Thoracic aorta (tissue), 2 donors: Measurements from ENCODE around the gene TTC13. TPM values are rescaled to one million over a fixed set of nuclear protein-coding genes. Genes with fewer than 3 reads are reported as not detected.
"Not testable (repeated sequence)": the region's sequence is repeated elsewhere in the genome, so short reads cannot be mapped to it uniquely, and the experiment has no call there.

ENCODE experiments used
- ATAC-seq: fragments of 150-250 bp; one replicate; pipeline ENCODE4 v1.8.0; 2017; ENCODE audit warnings: low read depth; ENCODE audit not compliant: insufficient number of reproducible peaks, low FRiP score
- DNase-seq: peaks from one replicate; pipeline ENCODE4 v3.0.0-alpha.2; 2020; ENCODE audit warnings: low spot score
- H3K27ac ChIP-seq, 2 donors: fragments of 200-600 bp; sonication (generic); 1 replicate in 1 of 2; 2 replicates in 1 of 2; pipeline ENCODE4 v1.5.1; 2016; ENCODE audit warnings: mild to moderate bottlenecking in 2 of 2, moderate library complexity in 2 of 2
- H3K27me3 ChIP-seq: fragments of 200-600 bp; sonication (generic); replicated peaks from 2 replicates; pipeline ENCODE4 v1.6.0; 2016; ENCODE audit warnings: mild to moderate bottlenecking; ENCODE audit not compliant: insufficient read depth
- H3K36me3 ChIP-seq: fragments of 200-600 bp; sonication (generic); one replicate; pipeline ENCODE4 v1.5.1; 2016
- H3K4me1 ChIP-seq, 2 donors: fragments of 200-600 bp; sonication (generic); 1 replicate in 1 of 2; 2 replicates in 1 of 2; pipeline versions ENCODE4 v1.5.1 to v1.6.0; 2016; ENCODE audit warnings: low read depth in 2 of 2, mild to moderate bottlenecking in 1 of 2; ENCODE audit not compliant: control insufficient read depth in 1 of 2
- H3K4me3 ChIP-seq: fragments of 200-600 bp; sonication (generic); 2 replicates; pipeline ENCODE4 v1.5.1; 2016; ENCODE audit warnings: mild to moderate bottlenecking
- H3K9me3 ChIP-seq: fragments of 200-600 bp; sonication (generic); 2 replicates; pipeline ENCODE4 v1.5.1; 2016
- total RNA-seq, 2 donors: library from RNA; depleted of rRNA; stranded (reverse); fragments of >200 nt; gene quantifications; one replicate each; pipeline versions ENCODE4 v1.1.0 to v1.2.3, GENCODE V29; 2016
- TF ChIP-seq, protein P1 (sequence below): fragments of 200-600 bp; sonication (generic); IDR thresholded peaks from one replicate; pipeline ENCODE4 v1.5.1; 2019; ENCODE audit warnings: antibody characterized with exemption

TTC13 gene
- total RNA-seq, 2 donors from 2014 or later, result 35.0 to 66.1 TPM

DNA sequence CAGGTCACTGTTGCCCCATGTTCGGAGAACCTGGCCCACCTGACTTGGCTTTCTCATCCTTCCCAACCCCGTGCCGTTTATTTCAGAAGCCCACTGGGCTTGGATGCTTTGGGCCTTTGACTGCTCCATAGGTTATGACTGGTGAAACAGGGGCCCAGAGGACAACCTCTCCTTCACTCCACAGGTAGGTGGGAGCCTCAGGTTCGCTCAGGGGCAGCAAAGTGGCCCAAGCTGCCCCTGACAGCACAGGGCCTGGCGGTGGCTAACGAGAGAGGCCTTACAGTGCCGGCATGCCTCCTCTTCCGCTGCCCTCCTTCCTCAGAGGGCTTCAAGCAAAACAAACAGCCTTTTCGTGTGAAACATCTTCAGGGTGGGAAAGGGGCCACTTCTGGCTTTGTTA is 44.5 kb upstream of the TTC13 start:
- Histone ChIP-seq H3K27me3 (no peaks in the 10 kb centered on the region), H3K36me3 (no peaks in the 10 kb centered on the region), H3K4me1 (no peaks in the 10 kb centered on the region), H3K27ac (no peak overlapping the region), H3K9me3 (no peaks in the 10 kb centered on the region), H3K4me3 (no peak overlapping the region)
- ATAC-seq, result no peak
- DNase-seq, result no peak
- TF ChIP-seq, protein P1, sequence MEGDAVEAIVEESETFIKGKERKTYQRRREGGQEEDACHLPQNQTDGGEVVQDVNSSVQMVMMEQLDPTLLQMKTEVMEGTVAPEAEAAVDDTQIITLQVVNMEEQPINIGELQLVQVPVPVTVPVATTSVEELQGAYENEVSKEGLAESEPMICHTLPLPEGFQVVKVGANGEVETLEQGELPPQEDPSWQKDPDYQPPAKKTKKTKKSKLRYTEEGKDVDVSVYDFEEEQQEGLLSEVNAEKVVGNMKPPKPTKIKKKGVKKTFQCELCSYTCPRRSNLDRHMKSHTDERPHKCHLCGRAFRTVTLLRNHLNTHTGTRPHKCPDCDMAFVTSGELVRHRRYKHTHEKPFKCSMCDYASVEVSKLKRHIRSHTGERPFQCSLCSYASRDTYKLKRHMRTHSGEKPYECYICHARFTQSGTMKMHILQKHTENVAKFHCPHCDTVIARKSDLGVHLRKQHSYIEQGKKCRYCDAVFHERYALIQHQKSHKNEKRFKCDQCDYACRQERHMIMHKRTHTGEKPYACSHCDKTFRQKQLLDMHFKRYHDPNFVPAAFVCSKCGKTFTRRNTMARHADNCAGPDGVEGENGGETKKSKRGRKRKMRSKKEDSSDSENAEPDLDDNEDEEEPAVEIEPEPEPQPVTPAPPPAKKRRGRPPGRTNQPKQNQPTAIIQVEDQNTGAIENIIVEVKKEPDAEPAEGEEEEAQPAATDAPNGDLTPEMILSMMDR, result no peak

DNA sequence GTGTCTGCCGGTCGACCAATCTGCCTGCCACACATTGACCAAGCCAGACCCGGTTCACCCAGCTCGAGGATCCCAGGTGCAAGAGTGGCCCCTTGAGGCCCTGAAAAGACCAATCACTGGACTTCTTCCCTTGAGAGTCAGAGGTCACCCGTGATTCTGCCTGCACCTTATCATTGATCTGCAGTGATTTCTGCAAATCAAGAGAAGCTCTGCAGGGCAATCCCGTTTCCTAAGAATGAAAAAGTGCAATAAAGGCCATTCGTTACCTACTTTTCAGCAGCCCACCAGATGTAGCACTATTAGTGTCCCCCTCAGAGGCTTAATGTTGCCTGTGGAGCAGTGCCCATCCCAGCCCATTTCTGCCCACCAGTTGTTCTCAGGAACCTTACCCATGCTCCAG is 43.9 kb upstream of the TTC13 start:
- not testable (repeated sequence) for H3K36me3 ChIP-seq, DNase-seq, H3K4me1 ChIP-seq, ATAC-seq, H3K9me3 ChIP-seq, H3K27ac ChIP-seq, H3K4me3 ChIP-seq, H3K27me3 ChIP-seq

DNA sequence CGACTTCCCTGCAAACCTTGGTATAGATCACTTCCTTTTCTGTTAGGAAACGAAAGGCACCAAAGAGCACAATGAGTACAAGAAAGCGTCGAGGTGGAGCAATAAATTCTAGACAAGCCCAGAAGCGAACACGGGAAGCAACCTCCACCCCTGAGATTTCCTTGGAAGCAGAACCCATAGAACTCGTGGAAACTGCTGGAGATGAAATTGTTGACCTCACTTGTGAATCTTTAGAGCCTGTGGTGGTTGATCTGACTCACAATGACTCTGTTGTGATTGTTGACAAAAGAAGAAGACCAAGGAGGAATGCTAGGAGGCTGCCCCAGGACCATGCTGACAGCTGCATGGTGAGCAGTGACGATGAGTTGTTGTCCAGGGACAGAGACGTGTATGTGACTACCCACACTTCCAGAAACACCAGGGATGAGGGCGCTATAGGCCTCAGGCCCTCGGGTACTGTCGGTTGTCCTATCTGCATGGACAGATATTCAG is 42.9 kb upstream of the TTC13 start:
- Histone ChIP-seq H3K27ac (no peak overlapping the region), H3K4me3 (no peak overlapping the region), H3K4me1 (no peaks in the 10 kb centered on the region), H3K36me3 (no peaks in the 10 kb centered on the region), H3K9me3 (no peaks in the 10 kb centered on the region), H3K27me3 (no peaks in the 10 kb centered on the region)
- ATAC-seq, result no peak
- DNase-seq, result no peak
- TF ChIP-seq, protein P1, result no peak

DNA sequence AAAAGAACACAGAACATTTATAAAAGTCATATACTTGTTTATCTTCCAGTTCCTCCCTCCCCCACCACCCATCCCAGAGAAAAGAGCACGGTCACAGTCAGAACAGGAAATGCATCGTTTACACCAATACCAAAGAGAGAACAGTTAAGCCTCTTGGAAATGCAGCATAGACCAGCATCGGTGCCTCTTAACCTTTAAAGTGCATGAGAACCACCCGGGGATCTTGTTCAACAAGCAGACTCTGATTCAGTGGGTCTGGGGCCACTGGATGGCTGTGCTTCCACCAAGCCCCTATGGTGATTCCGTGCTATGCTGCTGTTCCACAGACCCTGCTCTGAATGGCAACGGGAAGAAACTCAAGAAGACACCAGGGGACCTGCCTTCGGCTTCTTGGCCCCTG is 42.2 kb upstream of the TTC13 start:
- H3K27ac ChIP-seq, result no peak overlapping the region
- no peaks in the 10 kb centered on the region for H3K27me3 ChIP-seq
- no peaks in the 10 kb centered on the region for H3K9me3 ChIP-seq
- DNase-seq (no peak), ATAC-seq (no peak)
- TF ChIP-seq, protein P1, result no peak
- H3K4me3 ChIP-seq, result no peak overlapping the region
- H3K36me3 ChIP-seq, result no peaks in the 10 kb centered on the region
- no peaks in the 10 kb centered on the region for H3K4me1 ChIP-seq

DNA sequence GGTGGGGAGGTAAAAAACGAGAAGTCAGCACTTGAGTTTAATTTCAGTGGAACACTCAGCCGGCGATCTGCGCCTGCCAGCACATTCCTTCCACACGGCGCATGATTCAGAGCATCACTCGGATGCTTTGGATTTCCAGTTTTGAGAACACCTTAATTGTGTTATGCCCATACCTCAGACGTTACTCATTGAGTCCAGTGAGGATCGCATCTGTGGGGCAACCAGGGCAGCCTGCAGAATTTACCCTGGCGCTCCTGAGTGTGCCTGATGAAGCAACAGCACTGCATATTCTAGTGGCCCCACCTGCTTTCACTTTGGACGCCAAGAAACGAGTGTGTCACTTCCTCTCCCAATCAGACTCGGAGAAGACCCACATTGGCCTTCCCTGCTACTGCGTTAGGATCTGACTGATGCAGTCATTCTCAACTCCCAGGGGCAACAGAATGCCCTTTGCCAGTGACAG is 41.5 kb upstream of the TTC13 start:
- Histone ChIP-seq H3K36me3 (no peaks in the 10 kb centered on the region), H3K27ac (no peak overlapping the region), H3K4me1 (no peaks in the 10 kb centered on the region), H3K27me3 (no peaks in the 10 kb centered on the region), H3K4me3 (no peak overlapping the region), H3K9me3 (no peaks in the 10 kb centered on the region)
- ATAC-seq (no peak), DNase-seq (no peak)
- TF ChIP-seq, protein P1, result no peak

DNA sequence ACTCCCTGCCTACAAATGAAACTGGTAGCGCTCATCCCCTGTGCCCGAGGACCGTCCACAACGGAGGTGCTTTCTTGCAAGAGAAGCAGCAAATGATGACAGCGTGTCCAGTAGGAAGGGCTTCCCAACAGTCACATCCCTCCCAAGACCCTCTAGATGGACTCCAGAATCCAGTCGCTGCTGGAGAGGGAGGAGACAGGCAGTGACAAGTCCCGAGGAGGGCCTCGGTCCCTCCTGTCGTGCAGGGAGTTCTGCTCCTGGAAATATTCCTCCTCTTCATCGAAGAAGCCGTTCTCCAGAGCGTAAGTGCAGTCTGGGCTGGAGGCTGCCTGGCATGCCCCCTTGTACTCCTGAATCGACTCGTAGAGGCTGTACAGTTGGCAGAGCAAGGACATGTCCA is 41.0 kb upstream of the TTC13 start:
- TF ChIP-seq, protein P1, result no peak
- ATAC-seq (no peak), DNase-seq (no peak)
- Histone ChIP-seq H3K9me3 (no peaks in the 10 kb centered on the region), H3K4me1 (no peaks in the 10 kb centered on the region), H3K27ac (no peak overlapping the region), H3K4me3 (no peak overlapping the region), H3K36me3 (no peaks in the 10 kb centered on the region), H3K27me3 (no peaks in the 10 kb centered on the region)
